ENCODE results near the gene GPSM3.
"Not testable (repeated sequence)": the region's sequence is repeated elsewhere in the genome, so short reads cannot be mapped to it uniquely, and the experiment has no call there.

GRCh38 chr6:32193096-32193495, 653 bp upstream of the GPSM3 start:
- not testable (repeated sequence) for TF ChIP-seq CTCF, POLR2AphosphoS5, EP300, POLR2A (IDR thresholded peaks at IDR 0.05)

Data from upper lobe of left lung (tissue), 4 donors.